K562 (cell line): Measurements from ENCODE around the gene RNF32. TPM values are rescaled to one million over a fixed set of nuclear protein-coding genes. Genes with fewer than 3 reads are reported as not detected.
A peak's percentile ranks its signal among the peaks of the same experiment; 100 is the strongest.

Experiments
- CBFA2T2 ChIP-seq: fragments of 450-650 bp; conservative IDR thresholded peaks from 2 replicates; pipeline ENCODE4 v1.6.1; 2017; ENCODE audit warnings: mild to moderate bottlenecking
- CHD2 ChIP-seq: IDR thresholded peaks from 2 replicates; pipeline ENCODE4 v1.6.1; 2011; ENCODE audit warnings: low read depth, low read length
- CTCFL ChIP-seq: IDR thresholded peaks from 2 replicates; pipeline ENCODE4 v1.6.1; 2011; ENCODE audit warnings: borderline replicate concordance, low read depth, mild to moderate bottlenecking, moderate library complexity, low read length; ENCODE audit not compliant: insufficient read depth, poor library complexity, severe bottlenecking
- ELF2 ChIP-seq: fragments of 250-450 bp; sonication (Bioruptor Pico); IDR thresholded peaks from 2 replicates; pipeline ENCODE4 v1.5.0; 2021; ENCODE audit warnings: mild to moderate bottlenecking
- EWSR1 ChIP-seq: fragments of 450-650 bp; IDR thresholded peaks from 2 replicates; pipeline ENCODE4 v1.6.1; 2018; ENCODE audit warnings: borderline replicate concordance, mild to moderate bottlenecking, low read depth, moderate library complexity; ENCODE audit not compliant: partially characterized antibody
- GATAD2A ChIP-seq: fragments of 450-650 bp; IDR thresholded peaks from 2 replicates; pipeline ENCODE4 v1.6.1; 2017
- KDM4B ChIP-seq, 2 experiments: fragments of 450-650 bp in 1 of 2; sonication (generic) in 1 of 2; IDR thresholded peaks; 2 replicates each; pipeline ENCODE4 v1.6.1; 2016 to 2017; ENCODE audit warnings: borderline replicate concordance in 2 of 2, antibody characterized with exemption in 1 of 2, low read depth in 1 of 2, mild to moderate bottlenecking in 1 of 2
- NELFE ChIP-seq: IDR thresholded peaks from 2 replicates; pipeline ENCODE4 v1.6.1; 2011; ENCODE audit warnings: mild to moderate bottlenecking; ENCODE audit not compliant: insufficient read depth, insufficient read length
- NKRF ChIP-seq: fragments of 450-650 bp; IDR thresholded peaks from 2 replicates; pipeline ENCODE4 v1.6.1; 2016; ENCODE audit warnings: borderline replicate concordance
- NR2C1 ChIP-seq, 2 experiments: fragments of 450-650 bp; IDR thresholded peaks; 2 replicates each; pipeline ENCODE4 v1.6.1; 2017; ENCODE audit warnings: mild to moderate bottlenecking in 2 of 2, antibody characterized with exemption in 1 of 2, inconsistent platforms in 1 of 2, missing compliant biosample characterization in 1 of 2, missing genetic modification characterization in 1 of 2
- PTTG1 ChIP-seq: fragments of 450-650 bp; IDR thresholded peaks from 2 replicates; pipeline ENCODE4 v1.6.1; 2016; ENCODE audit warnings: low read depth, mild to moderate bottlenecking, missing genetic modification characterization, missing compliant biosample characterization
- RBM14 ChIP-seq: fragments of 200-400 bp; formaldehyde crosslinking; IDR thresholded peaks from 2 replicates; pipeline ENCODE4 v1.6.1; 2018; ENCODE audit warnings: low read depth, mild to moderate bottlenecking, low read length, moderate library complexity, borderline replicate concordance; ENCODE audit not compliant: insufficient read depth
- RFX5 ChIP-seq: IDR thresholded peaks from 2 replicates; pipeline ENCODE4 v1.6.1; 2011; ENCODE audit warnings: low read depth, mild to moderate bottlenecking, improper control_type of control experiment, low read length
- SMARCA4 ChIP-seq: fragments of 450-650 bp; IDR thresholded peaks from 2 replicates; pipeline ENCODE4 v1.6.1; 2016
- SRSF9 ChIP-seq: fragments of 200-400 bp; formaldehyde crosslinking; IDR thresholded peaks from 2 replicates; pipeline ENCODE4 v1.6.1; 2017; ENCODE audit warnings: low read depth, low read length, borderline replicate concordance
- ZNF316 ChIP-seq: fragments of 450-650 bp; IDR thresholded peaks from 2 replicates; pipeline ENCODE4 v1.6.1; 2016
- ZNF445 ChIP-seq: fragments of 250-450 bp; sonication (Bioruptor Pico); IDR thresholded peaks from 2 replicates; pipeline ENCODE4 v1.4.0; 2020; ENCODE audit warnings: low read depth, mild to moderate bottlenecking, moderate library complexity
- ZNF609 ChIP-seq: sonication (generic); formaldehyde crosslinking; IDR thresholded peaks from 2 replicates; pipeline ENCODE4 v1.8.1; 2023; ENCODE audit warnings: missing genetic modification reagents, mild to moderate bottlenecking, borderline replicate concordance
- ZNF699 ChIP-seq: fragments of 250-450 bp; sonication (Bioruptor Pico); IDR thresholded peaks from 2 replicates; pipeline ENCODE4 v1.8.0; 2021; ENCODE audit warnings: mild to moderate bottlenecking, moderate library complexity; ENCODE audit not compliant: insufficient replicate concordance
- ZNF830 ChIP-seq: fragments of 250-450 bp; sonication (Bioruptor Pico); IDR thresholded peaks from 2 replicates; pipeline ENCODE4 v1.5.0; 2021; ENCODE audit warnings: mild to moderate bottlenecking
- polyA plus RNA-seq, 8 experiments: library from polyadenylated mRNA; depleted of rRNA in 4 of 8; stranded (reverse) in 5 of 8; unstranded in 3 of 8; fragments of >200 nt; fragmentation: Nextera tagmentation in 2 of 8; fragmentation: Illumina TruSeq in 1 of 8; extraction: Ambion mirVana in 2 of 8; extraction: Trizol in 1 of 8; gene quantifications; 2 replicates each; pipeline versions ENCODE4 v1.2.1 to v1.2.3, GENCODE V29; 2011 to 2014; ENCODE audit warnings: inconsistent platforms in 1 of 8, missing spikeins in 1 of 8
- total RNA-seq, 7 experiments: library from RNA; depleted of rRNA in 6 of 7; stranded (reverse); fragments of >200 nt in 6 of 7; fragmentation: Illumina TruSeq in 2 of 7; extraction: Trizol in 2 of 7; gene quantifications; 2 replicates each; pipeline versions ENCODE4 v1.2.1 to v1.2.3, GENCODE V29; 2011 to 2021; ENCODE audit warnings: low replicate concordance in 1 of 7

RNF32 gene
- total and polyA plus RNA-seq, 9 of the 15 experiments (the other 6 are each of a cell fraction or from before 2014, with no cell fraction given) = 2.6 to 7.0 (median 4.6) TPM

GRCh38 chr7:156640949-156641485 lies 443 bp downstream of the RNF32 start (continued):
- no peak for TF ChIP-seq CTCFL
- TF ChIP-seq RFX5 = no peak
- TF ChIP-seq ZNF699 (CRISPR knock-in tag) = no peak
- no peak for TF ChIP-seq ZNF609
- peak; percentile 91; the same call in 1 of the 2 replicates for TF ChIP-seq ZNF830 (CRISPR knock-in tag)
- peak; percentile 17; the same call in 1 of the 2 replicates for TF ChIP-seq ZNF316
- no peak for TF ChIP-seq PTTG1 (tag)
- TF ChIP-seq NKRF = no peak; the same call in 1 of the 2 replicates
- no peak for TF ChIP-seq SRSF9
- peak; percentile 58; the same call in 1 of the 2 replicates for TF ChIP-seq SMARCA4
- TF ChIP-seq RBM14 = no peak
- no peak; the same call in 1 of the 2 replicates for TF ChIP-seq ELF2 (CRISPR knock-in tag)
- no peak; the same call in 1 of the 2 replicates for TF ChIP-seq GATAD2A
- no peak for TF ChIP-seq EWSR1
- TF ChIP-seq NELFE = no peak
- TF ChIP-seq CHD2 = no peak; the same call in 1 of the 2 replicates
- no peak for TF ChIP-seq ZNF445 (CRISPR knock-in tag)
- TF ChIP-seq KDM4B (IDR thresholded peaks at IDR 0.05; ENCODE audit: borderline replicate concordance in 2 of 2, low read depth in 1 of 2) = 0 out of 4 replicates have a peak, but pooled peaks of 1 of the 2 experiments have one; percentile 2
- no peak for TF ChIP-seq CBFA2T2
- no peak for TF ChIP-seq NR2C1 (IDR thresholded peaks at IDR 0.05)
- TF ChIP-seq NR2C1 (tag; IDR thresholded peaks at IDR 0.05) = no peak
